ENCODE results near the gene TNS3.
"Not testable (repeated sequence)": the region's sequence is repeated elsewhere in the genome, so short reads cannot be mapped to it uniquely, and the experiment has no call there.

TNS3 gene

DNA sequence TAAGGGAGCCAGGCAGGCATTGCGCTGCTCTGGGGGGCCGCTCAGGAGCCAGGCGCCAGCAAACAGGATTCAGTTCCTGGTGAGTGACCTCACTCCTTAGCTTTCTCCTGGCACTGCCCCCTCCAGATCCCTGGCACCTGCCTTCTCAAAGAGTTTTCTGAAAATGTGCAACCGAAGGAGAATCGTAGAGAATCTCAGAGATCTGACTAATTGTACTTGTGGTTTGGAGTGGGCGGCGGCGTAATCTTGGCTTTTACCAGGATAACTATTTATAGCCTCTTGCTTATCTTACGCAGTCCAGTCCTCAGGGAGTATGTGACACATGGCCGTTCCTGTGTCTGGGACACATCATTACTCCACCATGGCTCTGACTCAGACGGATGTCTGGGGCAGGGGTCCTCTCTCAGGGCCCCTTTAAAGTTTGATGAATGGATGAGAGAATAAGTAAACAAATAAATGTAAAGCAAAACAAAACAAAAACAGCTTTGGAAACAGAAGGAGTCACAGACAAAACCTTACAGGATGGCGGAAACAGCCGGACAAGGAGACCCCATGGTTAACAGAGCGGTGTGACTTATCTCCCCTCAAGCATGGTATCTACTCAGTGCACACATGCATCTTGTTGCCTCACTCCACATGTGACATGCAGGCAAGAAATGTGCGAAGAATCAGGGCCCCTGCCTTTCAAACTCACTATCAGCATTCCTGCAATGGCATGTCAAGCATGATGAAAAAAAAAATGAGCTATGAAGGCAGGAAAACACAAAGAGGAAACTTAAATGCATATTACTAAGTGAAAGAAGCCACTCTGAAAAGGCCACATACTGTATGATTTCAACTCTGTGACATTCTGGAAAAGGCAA lies 99.7 kb downstream of the TNS3 start:
- no peak for DNase-seq

DNA sequence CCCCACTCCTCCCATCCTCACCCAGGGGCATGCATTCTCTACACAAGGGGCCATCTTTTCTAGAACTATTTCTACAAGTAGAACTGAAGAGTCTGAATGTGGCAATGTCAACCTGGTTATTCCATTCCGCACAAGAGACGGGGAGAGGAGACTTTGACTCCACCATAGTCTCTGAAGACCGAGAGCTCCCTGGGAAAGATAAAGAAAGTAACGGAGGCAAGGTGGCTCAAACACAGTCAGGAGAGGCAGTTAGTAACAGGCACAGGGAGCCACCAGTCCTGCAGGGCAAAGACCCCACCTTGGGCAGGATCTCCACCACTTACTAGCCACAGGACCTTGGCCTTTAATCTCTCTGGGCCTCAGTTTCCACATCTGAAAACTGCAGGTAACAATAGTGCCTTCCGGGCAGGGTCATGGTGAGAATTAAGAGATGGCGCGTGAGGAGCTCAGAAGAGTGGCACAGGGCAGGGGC lies 100.3 kb downstream of the TNS3 start:
- no peak for DNase-seq

DNA sequence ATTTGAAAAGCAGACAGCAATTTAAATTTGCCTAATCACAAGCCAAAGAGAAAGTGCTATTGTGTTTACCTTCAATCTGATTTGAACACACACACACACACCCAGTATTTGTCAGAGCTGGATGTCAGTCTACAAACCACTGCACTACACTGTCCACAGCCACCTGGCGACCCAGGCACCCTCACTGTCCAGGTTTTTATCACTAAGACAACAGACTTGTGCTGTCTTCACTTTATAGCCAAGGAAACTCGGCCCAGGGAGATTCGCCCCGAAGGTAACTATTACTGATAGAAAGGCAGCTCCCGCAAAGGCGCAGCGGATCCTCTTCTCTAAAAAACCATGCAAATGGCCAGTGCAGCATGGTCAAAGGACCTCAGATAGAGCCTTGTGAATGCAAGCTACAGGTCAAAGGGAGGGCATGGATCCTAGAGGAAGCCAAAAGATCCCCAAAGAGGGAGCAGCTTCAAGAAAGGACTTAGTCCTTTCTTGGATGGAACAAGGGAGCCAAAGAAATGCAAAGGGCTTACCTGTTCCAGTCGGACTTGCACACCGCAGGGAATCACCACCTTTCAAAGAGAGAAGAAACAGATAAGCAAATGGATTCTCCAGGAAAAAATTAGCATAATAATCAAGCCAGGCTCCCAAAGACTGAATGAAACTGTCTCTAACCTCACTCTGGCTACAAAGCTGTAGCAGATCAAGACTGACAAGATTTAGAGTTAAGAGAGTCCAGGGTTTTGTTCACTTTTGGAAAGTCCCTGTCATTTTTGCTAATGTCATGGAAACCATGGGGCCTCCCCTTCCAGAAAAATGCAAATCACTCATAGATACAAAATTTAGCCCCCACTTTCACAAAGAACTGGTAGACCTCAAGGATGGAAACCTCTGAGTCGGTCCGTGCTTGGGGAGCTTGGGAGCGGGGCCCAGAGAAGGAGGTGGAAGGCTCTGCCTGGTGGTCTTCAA lies 101.1 kb downstream of the TNS3 start:
- no peak for DNase-seq

DNA sequence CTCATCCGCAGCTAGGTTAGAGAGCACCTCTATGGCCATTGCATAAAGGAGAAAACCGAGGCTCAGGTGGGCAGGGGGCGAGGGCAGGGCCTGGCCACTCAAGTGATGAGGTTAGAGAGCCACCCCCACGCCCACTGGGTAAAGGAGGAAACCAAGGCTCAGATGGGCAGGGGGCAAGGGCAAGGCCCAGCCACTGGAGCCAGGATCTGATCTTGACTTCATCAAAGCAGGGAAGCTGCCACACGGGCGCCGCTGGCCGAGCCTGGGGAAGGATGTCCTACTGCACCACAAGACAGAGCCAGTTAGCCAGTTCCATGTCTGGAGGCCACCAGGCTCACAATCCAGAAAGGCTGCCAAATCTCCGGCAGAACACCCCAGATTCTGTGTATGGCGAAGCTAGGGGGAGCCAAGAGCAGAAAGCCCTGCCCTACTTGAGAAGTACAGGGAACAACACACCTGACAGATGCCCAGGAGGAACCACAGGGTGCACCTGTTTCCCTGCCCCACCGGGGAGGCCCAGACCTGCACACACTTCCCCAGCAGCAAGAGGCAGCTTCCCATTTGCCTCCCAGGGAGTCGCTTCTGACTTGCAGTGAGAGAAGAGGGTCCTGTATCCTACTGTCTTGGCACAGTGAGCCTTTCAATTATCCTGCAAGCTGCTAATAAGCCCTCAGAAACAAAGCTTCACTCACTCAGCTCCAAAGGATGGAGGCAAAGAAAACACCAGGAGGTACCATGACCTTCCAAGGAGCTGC lies 101.9 kb downstream of the TNS3 start:
- DNase-seq: no peak

DNA sequence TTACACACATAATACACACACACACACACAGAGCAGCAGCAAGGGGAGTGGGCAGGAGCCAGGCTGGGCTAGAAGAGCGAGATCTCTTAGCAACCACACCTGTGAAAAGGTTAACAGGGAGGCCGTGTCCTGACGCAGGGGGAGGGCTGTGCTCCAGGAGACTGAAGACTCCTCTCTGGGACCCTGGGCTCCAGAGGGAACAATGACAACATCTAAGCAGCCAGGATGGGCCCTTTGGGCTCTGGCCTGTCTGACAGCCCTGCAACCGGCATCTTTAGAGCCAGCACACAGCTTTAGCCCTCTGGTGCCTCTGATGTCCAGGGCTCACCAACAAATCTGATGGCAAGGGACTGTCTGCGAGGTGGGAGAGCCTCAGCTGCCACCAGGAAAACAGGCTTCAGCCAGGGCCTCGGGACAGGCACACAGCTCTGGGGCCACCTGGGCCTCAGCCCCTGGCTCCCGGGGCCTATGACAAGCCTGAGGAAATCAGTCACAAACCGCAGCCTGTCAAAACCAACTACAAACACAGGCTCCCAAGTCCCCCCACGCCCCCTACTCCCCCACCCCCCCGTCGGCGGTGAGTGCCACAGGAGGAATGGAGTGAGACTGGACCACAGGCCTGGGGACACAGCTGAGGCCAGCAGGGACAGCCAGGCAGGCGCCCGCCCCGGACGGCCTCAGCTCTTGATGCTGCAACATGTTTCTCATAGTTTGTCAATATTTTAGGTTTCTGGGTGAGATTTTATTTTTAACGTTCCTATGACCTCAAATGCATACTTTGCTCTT lies 102.8 kb downstream of the TNS3 start:
- no peak for DNase-seq

DNA sequence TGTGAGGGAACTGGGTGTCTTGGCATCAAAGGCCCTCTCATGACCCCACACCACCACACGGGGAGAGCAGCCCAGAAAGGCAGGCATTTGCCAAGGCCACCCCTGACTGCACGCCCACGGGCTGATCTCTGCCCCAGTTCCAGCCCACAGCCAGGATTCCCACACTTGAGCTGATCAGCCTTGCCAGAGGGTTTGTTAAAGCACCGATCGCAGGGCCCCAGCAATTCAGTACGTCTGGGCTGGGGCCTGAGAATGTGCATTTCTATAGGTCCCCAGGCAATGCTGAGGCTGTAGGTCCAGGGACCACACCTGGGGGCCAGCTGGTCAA lies 103.9 kb downstream of the TNS3 start:
- no peak for DNase-seq

DNA sequence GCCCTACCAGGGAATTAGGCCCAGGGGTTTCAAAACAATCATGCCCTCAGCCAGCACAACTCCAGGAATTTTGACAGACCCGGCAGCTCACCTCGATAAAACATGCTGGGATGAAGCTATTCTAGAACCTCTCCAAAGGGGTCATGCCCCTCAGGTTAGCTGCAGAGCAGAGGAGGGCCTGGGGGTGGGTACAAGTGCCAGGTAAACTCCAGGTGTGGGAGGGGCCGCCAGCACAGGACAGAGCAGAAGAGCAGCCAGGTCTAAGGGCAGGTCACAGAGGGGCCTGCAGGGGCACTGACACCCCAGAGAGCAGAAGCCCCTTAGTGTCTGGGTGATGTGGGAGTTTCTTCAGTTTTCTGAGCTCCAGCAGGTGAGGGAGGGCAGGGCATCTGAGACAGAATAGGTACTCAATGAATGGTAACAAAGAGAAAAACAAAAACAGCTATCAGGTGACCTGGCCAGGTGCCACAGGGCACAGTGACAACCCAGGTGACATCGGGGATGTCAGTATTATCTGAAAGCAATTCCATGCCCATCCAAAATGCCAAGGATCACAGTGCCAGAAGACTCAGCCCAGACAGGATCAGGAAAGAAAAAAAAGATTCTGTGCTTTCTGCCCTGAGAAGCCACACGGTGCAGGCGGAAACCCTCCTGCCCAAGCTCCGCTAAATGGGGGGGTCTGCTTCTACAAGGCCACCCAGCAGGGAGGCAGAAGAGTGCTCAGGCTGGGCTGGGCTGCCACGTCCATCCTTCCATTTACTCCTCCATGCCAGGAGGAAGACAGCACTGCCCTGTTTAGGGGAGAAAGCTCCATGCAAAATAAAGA lies 104.5 kb downstream of the TNS3 start:
- DNase-seq: no peak

DNA sequence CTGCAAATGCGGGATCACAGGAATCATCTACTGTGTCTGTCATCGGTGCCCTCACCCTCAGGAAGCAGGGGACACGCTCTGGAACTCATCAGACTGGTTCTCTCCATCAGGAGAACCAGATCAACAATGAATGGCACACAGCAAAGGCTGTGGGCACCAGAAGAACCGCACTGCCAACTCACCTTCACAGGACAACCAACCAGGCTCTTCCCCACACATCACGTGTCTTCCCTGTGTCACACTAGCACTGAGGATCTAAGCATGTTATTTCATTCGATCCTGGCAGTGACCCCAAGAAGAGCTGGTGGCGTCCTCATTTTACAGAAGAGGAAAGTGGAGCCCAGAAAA lies 106.1 kb downstream of the TNS3 start:
- DNase-seq: no peak

DNA sequence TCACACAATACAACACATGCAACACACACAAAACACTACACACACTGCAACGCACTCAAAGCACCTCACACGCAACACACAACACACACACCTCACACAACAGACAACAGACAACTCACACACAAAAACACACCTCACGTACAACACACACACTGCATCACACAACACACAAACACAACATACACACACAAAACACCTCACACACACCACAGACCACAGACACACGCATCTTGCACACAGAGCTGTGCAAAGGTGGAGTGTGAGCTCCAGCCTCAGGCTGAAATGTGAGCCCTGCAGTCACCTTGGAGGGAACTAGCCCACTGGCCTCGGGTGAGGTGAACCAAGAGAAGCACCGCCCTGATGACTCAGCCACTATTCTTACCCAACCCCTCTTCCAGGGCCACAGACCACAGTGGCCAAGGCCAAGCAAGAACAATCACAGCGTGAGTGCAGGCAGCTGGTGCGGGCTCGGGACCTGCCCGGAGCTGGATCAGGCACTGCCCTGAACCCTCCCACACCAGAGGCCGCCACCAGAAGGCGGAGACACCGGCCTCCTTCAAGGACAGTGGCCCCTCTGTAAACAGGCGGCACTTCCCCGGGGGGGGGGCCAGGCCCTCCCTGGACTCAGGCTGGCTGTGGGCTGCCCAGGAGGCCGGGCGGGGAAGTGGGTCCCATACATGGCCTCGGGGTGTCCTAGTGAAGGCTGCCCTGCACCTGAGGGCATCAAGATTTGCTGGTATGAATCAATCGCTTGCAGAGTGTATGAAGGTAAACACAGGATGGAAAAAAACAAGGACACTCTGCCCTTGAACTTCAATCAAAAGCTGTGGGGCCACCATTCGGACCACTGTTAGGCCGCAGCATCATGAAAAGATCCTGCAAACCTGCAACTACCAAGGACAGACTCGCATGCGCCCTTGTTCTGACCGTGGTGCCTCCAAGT lies 106.7 kb downstream of the TNS3 start:
- peak; percentile 57 for DNase-seq

DNA sequence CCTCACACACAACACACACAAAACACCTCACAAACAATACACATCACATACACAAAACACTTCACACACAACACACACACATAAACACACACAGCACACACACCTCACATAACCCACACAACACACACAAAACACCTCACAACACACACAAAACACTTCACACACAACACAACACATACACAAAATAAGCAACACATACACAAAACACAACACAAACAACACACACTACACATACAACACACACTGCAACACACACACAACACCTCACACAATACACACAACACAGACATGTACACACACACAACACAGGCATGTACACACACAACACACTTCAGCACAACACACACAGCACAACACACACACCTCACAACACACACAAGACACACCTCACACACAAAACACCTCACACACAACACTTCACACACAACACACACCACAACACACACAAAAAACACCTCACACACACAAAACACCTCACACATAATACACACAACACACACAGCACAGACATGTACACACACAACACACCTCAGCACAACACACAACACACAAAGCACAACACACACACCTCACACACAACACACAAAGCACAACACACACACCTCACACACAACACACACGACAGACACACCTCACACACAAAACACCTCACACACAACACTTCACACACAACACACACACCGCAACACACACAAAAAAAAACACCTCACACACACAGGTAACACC lies 107.5 kb downstream of the TNS3 start:
- DNase-seq: no peak

DNA sequence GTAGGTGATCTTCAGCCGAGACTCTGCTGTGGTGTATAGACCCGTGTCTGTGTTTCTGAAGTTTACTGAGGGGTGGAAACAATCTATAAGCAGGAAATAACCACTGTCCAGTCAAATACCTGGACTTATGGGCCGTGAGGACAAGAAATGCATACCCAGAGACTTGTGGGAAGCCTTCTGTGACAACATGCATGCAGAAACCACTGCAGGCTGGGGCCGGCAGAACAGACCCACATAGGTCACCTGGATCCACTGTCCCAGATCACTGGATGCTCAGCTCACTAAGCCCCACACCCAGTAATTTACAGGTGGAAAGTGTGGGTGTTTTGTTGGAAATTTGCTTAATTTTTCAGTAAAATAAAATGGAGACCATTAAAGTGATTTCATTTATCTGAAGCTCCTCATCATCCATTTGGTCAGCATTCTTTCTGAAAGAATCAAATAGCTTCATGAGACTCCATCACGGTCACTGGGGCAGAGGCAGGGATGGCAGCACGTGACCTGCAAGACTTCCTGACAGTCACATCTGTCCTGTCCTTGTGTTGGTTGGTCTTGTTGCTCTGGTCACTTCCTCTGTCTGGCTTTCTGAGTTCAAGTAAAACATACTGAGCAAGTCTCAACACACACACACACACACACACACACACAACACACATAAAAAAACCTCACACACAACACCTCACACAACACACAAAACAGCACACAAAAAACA lies 108.3 kb downstream of the TNS3 start:
- no peak for DNase-seq

DNA sequence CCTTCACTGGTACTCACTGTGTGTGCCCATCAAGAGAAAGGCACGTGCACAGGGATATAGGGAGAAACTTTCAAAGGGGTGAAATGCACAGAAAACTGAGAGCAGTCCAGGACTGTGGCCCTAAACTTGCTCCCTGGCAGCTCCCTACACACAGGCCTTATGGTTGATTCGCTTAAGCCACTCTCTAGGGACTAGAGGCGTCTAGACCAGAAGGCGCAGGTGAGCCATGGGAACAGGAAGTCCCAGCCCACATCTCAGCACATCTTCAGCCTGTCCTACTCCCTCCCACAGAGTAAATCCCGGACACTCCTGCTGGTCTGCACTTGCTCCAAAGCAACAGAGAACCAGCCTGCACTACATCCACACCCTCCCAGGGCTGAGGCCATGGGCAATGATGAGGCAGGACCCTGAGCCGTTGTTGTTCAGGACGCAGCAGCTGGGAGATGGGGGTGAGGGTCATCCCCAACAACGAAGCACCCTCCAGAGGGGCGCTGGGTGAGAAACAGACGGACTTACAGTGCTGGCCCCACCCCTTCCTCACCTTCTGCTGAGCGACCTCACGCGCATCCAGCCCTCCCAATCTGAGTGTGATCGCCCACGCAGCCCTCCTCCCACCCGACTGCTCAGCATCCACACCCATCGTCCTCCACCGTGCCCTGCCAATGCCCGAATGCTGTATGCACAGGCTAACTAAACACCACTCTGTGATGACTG lies 109.3 kb downstream of the TNS3 start:
- no peak for DNase-seq

DNA sequence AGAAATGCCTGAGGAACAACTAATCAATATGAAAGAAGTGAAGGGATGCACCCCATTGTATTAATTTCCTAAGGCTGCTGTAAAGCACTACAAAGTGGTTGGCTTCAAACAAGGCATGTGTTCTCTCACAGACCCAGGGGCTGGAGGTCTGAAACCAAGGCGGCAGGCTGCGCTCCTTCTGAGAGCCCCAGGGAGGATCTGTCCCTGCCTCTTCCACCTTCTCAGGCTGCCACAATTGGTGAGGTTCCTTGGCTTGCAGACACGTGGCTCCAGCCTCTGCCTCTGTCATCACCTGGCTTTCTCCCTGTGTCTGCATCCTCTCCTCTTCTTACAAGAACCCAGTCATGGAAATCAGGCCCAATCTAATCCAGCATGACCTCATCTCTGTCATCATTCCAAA lies 110.1 kb downstream of the TNS3 start:
- no peak for DNase-seq

DNA sequence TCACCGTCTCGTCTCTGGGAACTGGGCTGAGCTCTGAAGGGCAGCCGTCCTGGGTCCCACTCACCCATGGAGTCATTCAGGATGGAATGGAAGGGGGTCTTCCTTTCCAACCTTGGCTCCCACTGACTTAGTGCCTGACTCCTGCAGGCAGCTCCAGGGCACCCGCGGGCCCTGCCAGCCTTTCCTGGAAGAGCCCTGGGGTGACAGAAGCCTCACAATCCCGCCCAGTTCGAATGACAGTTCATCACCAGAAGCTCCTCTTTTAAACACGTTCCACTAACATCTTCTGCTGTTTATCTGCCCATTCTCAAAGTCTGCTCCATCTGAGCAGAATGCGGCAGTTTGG lies 110.6 kb downstream of the TNS3 start:
- no peak for DNase-seq

DNA sequence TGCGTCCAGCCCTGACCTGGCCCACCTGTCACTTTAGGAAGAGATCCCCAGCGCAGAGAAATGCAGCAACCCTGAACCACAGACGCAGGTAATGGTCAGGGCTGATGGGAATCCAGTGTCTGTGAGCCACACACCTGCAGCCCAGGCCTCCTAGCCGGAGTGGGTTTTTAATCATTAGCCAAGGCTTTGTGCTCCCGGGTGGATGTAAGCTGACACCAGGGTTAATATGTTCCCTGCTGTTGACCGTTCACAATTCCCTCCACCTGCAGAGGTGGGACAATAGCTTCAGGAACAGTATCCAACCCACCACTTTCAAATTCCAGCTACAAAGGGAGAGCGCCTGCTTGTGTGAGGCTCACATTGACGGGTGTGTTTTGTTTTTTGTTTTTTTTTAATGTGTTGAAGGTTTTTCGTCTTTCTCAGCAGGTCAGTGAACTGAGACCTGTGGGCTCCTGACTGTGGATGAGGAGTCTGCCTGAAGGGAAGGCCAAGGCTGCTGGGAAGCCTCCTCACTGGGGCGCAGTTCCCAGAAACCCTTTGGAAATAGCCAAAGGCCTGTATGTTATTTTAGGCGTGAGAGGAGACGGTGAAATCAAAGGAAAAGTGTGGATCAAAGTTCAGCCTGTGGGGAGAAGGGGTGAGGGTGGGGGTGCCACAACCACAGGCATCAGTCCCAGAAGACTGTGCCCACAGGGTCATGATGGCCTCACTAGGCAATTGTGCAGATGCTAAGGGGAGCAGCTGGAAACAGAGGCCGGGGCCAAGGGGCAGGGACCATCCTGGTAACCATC lies 111.1 kb downstream of the TNS3 start:
- DNase-seq: no peak

DNA sequence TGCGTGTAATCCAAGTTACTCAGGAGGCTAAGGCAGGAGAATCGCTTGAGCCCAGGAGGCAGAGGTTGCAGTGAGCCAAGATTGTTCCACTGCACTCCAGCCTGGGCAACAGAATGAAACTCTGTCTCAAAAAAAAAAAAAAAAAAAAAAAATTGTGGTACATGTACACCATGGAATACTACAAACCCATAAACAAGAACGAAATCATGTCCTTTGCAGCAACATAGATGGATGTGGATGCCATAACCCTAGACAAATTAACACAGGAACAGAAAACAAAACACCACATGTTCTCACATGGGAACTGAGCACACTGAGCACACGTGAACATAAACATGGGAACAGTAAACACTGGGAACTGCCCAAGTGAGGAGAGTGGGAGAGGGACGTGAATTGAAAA lies 112.1 kb downstream of the TNS3 start:
- not testable (repeated sequence) for DNase-seq

DNA sequence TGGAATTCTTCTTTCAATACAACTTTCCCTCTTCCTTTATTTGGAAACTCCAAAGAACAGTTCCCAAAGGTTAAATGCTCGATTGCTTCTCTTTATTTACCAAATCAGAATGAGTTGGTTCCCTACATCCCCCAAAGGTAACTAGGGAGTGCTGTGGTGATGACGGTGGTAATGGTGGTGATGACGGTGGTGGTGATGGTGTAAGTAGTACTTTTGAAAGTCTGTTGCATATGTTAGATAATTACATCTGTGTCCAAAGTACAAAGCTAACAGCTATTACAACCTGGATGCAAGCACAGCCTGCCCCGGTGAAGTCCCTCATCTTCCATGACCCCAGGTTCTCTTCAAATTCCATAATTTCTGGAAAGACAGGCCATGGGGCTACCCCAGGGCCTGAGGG lies 115.1 kb downstream of the TNS3 start:
- DNase-seq: no peak

DNA sequence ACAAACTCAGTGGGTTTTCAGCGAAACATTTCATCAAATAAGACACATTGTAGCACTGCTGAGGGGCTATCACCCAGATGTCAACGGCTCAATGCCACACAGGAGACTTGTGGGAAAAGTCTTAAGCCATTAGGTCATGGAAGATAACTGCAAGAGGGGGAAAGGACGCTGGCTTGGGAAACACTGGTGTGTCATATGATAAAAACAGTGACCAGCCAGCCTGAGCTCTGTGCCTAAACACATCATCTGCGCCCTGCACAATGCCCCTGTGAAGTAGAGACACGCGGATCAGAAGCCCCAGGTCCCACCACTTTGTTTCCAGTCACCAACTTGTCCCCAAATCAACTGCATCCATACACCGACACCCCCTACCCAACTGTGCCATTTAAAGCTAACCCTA lies 116.7 kb downstream of the TNS3 start:
- DNase-seq: no peak

All from activated CD8-positive, alpha-beta memory T cell treated with anti-CD3 and anti-CD28 coated beads, Interleukin-2, amount 50 U/mL, for 48 hours (primary cell).